Measurements from ENCODE around the gene EIF4B.

The EIF4B gene

GRCh38 chr12:53044896-53045695 is 38.8 kb downstream of the EIF4B start:
- in situ Hi-C loops (cut with MboI; ENCODE audit: low sequenced_read_pairs): no loop called here

GRCh38 chr12:53045696-53046045 is 39.4 kb downstream of the EIF4B start:
- in situ Hi-C loops (cut with MboI; ENCODE audit: low sequenced_read_pairs): no loop called here

GRCh38 chr12:53046655-53047220 is 40.5 kb downstream of the EIF4B start:
- in situ Hi-C loops (cut with MboI; ENCODE audit: low sequenced_read_pairs): no loop called here

GRCh38 chr12:53047221-53048032 is 41.2 kb downstream of the EIF4B start:
- in situ Hi-C loops (cut with MboI; ENCODE audit: low sequenced_read_pairs): no loop called here

- in situ Hi-C loops (cut with MboI; ENCODE audit: low sequenced_read_pairs): no loop called here
Observed at GRCh38 chr12:53048033-53048779, 42.0 kb downstream of the EIF4B start.

- in situ Hi-C loops (cut with MboI; ENCODE audit: low sequenced_read_pairs): no loop called here
Observed at GRCh38 chr12:53048780-53049401, 42.6 kb downstream of the EIF4B start.

GRCh38 chr12:53049571-53050318 is 43.5 kb downstream of the EIF4B start, which contains the start of gene TNS2:
Gene TNS2 (plus strand): TSS chr12:53050065. CDS start chr12:53050186, 121 bp downstream.
- in situ Hi-C loops (cut with MboI; ENCODE audit: low sequenced_read_pairs): no loop called here

GRCh38 chr12:53050426-53051057 is 44.3 kb downstream of the EIF4B start:
- in situ Hi-C loops (cut with MboI; ENCODE audit: low sequenced_read_pairs): no loop called here

- in situ Hi-C loops (cut with MboI; ENCODE audit: low sequenced_read_pairs): no loop called here
Observed at GRCh38 chr12:53051058-53051880, 45.0 kb downstream of the EIF4B start.

- in situ Hi-C loops (cut with MboI; ENCODE audit: low sequenced_read_pairs): no loop called here
Observed at GRCh38 chr12:53051881-53052412, 45.7 kb downstream of the EIF4B start.

GRCh38 chr12:53052419-53053217 is 46.4 kb downstream of the EIF4B start:
- in situ Hi-C loops (cut with MboI; ENCODE audit: low sequenced_read_pairs): no loop called here

GRCh38 chr12:53053218-53054111 is 47.2 kb downstream of the EIF4B start:
- in situ Hi-C loops (cut with MboI; ENCODE audit: low sequenced_read_pairs): no loop called here

GRCh38 chr12:53054112-53054878 is 48.0 kb downstream of the EIF4B start:
- in situ Hi-C loops (cut with MboI; ENCODE audit: low sequenced_read_pairs): no loop called here

GRCh38 chr12:53055471-53056266 is 49.4 kb downstream of the EIF4B start:
- in situ Hi-C loops (cut with MboI; ENCODE audit: low sequenced_read_pairs): no loop called here

- in situ Hi-C loops (cut with MboI; ENCODE audit: low sequenced_read_pairs): no loop called here
Observed at GRCh38 chr12:53056296-53056695, 50.0 kb downstream of the EIF4B start.
